DOHH2 (cell line): ENCODE data around the gene ACTN1.

Source experiments
- H3F3A ChIP-seq: fragments of 200-600 bp; sonication (generic), shearing (Covaris generic); 2 replicates; pipeline ENCODE4 v1.6.0; 2016; ENCODE audit warnings: antibody characterized with exemption, mild to moderate bottlenecking; ENCODE audit not compliant: control insufficient read depth, insufficient read depth
- H3K27ac ChIP-seq: fragments of 200-600 bp; sonication (generic); 2 replicates; pipeline ENCODE4 v1.5.1; 2014; ENCODE audit warnings: low read depth, mild to moderate bottlenecking, low read length, moderate library complexity
- H3K27me3 ChIP-seq: fragments of 200-600 bp; sonication (generic); 2 replicates; pipeline ENCODE4 v1.6.1; 2014; ENCODE audit warnings: mild to moderate bottlenecking, low read length, mixed read lengths; ENCODE audit not compliant: control insufficient read depth
- H3K36me3 ChIP-seq: fragments of 200-600 bp; sonication (generic); 2 replicates; pipeline ENCODE4 v1.6.1; 2014; ENCODE audit warnings: mild to moderate bottlenecking, low read length, moderate library complexity, mixed read lengths; ENCODE audit not compliant: control insufficient read depth
- H3K4me1 ChIP-seq: fragments of 200-600 bp; sonication (generic); 2 replicates; pipeline ENCODE4 v1.6.1; 2014; ENCODE audit warnings: mild to moderate bottlenecking, low read length, mixed read lengths; ENCODE audit not compliant: control insufficient read depth
- H3K4me2 ChIP-seq: fragments of 200-600 bp; sonication (generic); 2 replicates; pipeline ENCODE4 v1.6.0; 2014; ENCODE audit warnings: mild to moderate bottlenecking, low read length, moderate library complexity
- H3K4me3 ChIP-seq: fragments of 200-600 bp; sonication (generic); 2 replicates; pipeline ENCODE4 v1.5.1; 2014; ENCODE audit warnings: mild to moderate bottlenecking, low read length, mixed read lengths
- H3K79me2 ChIP-seq: fragments of 200-600 bp; sonication (generic); 2 replicates; pipeline ENCODE4 v1.6.1; 2014; ENCODE audit warnings: mild to moderate bottlenecking, low read length, mixed read lengths; ENCODE audit not compliant: control insufficient read depth
- H3K9me2 ChIP-seq: fragments of 200-600 bp; sonication (generic); replicated peaks from 2 replicates; pipeline ENCODE4 v1.6.1; 2014; ENCODE audit warnings: mild to moderate bottlenecking, low read length, mixed read lengths; ENCODE audit not compliant: control insufficient read depth
- H3K9me3 ChIP-seq: fragments of 200-600 bp; sonication (generic); 2 replicates; pipeline ENCODE4 v1.6.1; 2014; ENCODE audit warnings: antibody characterized with exemption, low read length, mixed read lengths; ENCODE audit not compliant: control insufficient read depth, insufficient read depth
- H4K20me1 ChIP-seq: fragments of 200-600 bp; sonication (generic); 2 replicates; pipeline ENCODE4 v1.6.0; 2014; ENCODE audit warnings: low read depth, mild to moderate bottlenecking, antibody characterized with exemption, low read length, moderate library complexity; ENCODE audit not compliant: control insufficient read depth, insufficient read depth
- EZH2phosphoT487 ChIP-seq: fragments of 200-600 bp; sonication (generic); IDR thresholded peaks from 2 replicates; pipeline ENCODE4 v1.6.1; 2017; ENCODE audit warnings: borderline replicate concordance, mild to moderate bottlenecking, antibody characterized with exemption, low read length, moderate library complexity, mixed read lengths
- TF ChIP-seq, protein P1 (sequence below): fragments of 200-600 bp; sonication (generic); IDR thresholded peaks from one replicate; pipeline ENCODE4 v1.5.1; 2014; ENCODE audit warnings: antibody characterized with exemption, mild to moderate bottlenecking, low read depth, low read length; ENCODE audit not compliant: poor library complexity, severe bottlenecking

Gene ACTN1

DNA sequence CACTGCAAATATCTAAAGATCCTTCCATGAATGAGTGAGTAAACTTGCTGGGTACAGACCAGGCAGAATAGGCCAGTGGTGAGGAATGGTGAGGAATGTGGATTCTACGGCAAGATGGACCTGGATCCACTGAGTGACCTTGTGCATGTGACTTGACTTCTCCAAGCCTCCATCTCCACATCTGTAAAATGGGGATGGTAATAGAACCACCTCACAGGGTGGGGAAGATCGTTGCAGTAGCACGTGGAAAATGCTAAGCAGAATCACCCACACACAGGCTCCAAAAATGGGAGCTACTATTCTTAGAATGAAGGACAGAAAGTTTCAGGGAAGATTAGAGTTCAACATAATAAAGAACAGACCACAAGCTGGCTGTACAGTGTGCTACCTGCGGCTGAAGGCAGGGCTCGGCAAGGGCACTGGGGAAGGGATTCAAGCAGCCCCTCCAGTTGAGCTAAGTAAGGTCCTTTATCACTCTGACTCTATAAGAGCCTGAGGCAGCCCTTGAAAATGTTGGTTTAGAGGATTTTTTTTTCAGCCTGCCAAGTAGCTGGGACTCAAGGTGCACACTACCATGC is 47.5 kb downstream of the ACTN1 start:
- Histone ChIP-seq H3K4me1 (no peaks in the 10 kb centered on the region), H3K9me3 (peaks cover 2% of the 10 kb centered on the region; the same call in 1 of the 2 replicates), H4K20me1 (no peaks in the 10 kb centered on the region), H3K4me3 (no peak overlapping the region), H3K79me2 (no peaks in the 10 kb centered on the region), H3K9me2 (no peaks in the 10 kb centered on the region), H3F3A (no peaks in the 10 kb centered on the region), H3K36me3 (no peaks in the 10 kb centered on the region), H3K27ac (no peak overlapping the region), H3K4me2 (no peak overlapping the region), H3K27me3 (peaks cover 13% of the 10 kb centered on the region)
- TF ChIP-seq, protein P1, sequence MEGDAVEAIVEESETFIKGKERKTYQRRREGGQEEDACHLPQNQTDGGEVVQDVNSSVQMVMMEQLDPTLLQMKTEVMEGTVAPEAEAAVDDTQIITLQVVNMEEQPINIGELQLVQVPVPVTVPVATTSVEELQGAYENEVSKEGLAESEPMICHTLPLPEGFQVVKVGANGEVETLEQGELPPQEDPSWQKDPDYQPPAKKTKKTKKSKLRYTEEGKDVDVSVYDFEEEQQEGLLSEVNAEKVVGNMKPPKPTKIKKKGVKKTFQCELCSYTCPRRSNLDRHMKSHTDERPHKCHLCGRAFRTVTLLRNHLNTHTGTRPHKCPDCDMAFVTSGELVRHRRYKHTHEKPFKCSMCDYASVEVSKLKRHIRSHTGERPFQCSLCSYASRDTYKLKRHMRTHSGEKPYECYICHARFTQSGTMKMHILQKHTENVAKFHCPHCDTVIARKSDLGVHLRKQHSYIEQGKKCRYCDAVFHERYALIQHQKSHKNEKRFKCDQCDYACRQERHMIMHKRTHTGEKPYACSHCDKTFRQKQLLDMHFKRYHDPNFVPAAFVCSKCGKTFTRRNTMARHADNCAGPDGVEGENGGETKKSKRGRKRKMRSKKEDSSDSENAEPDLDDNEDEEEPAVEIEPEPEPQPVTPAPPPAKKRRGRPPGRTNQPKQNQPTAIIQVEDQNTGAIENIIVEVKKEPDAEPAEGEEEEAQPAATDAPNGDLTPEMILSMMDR, result no peak
- TF ChIP-seq EZH2phosphoT487, result no peak

DNA sequence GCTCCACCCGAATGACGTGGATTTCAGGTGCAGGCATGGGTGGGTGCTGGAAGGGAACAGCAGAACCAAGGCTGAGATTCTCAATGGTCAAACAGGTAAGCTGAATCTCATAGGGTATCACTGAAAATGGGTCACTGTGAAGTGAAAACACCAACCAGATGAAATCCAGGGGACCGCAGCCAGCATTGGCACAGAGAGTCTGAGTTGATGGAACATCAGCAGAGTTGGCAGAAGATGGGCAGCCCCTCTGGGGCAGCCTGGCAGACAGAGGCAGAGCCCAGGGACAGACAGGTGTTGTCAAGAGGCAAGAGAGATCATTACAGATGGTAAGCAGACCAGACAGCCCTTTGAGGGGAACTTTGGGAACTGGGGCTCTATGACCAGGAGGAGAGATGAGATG is 48.0 kb downstream of the ACTN1 start:
- no peaks in the 10 kb centered on the region for H3F3A ChIP-seq
- H3K27me3 ChIP-seq, result peaks cover 15% of the 10 kb centered on the region
- no peaks in the 10 kb centered on the region for H3K9me2 ChIP-seq
- no peak overlapping the region for H3K4me2 ChIP-seq
- TF ChIP-seq EZH2phosphoT487, result no peak
- TF ChIP-seq, protein P1, result no peak
- peaks cover 7% of the 10 kb centered on the region; the same call in 1 of the 2 replicates for H3K9me3 ChIP-seq
- no peaks in the 10 kb centered on the region for H4K20me1 ChIP-seq
- H3K79me2 ChIP-seq, result no peaks in the 10 kb centered on the region
- no peaks in the 10 kb centered on the region for H3K36me3 ChIP-seq
- H3K4me3 ChIP-seq, result no peak overlapping the region
- H3K4me1 ChIP-seq, result no peaks in the 10 kb centered on the region
- no peak overlapping the region for H3K27ac ChIP-seq

DNA sequence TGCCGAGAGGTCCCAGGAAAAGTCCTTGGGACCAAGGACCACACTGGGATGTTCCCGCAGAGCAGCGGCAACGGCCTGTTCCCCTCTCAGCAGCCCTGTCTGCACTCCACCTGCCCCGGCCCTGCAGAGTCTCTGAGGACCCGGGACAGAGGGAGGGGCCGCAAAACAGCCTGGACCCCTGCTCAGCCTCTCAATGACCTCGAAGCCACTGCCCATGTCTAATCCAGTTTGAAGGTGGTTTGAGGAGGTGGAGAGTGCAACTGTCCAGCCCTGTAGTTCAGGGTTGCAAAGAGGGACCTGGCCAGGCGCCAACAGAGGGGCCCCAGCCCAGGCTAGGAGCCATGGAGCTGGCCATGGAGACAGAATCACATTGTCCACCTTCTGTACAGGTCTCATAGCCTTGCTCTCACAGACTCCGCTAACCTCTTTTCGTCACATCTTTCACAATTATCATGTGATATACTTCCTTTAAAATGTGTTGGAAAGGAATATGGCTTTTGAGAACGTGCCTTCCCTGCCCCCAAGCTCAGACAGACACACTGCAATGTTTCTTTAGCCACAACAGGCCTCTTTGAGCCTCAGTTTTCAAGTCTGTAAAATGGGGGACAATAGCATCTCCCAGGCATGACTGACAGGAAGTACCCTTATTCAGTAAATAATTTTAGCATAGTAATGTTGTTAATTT is 49.3 kb downstream of the ACTN1 start:
- H3K4me1 ChIP-seq, result no peaks in the 10 kb centered on the region
- H3K9me2 ChIP-seq, result no peaks in the 10 kb centered on the region
- H3K36me3 ChIP-seq, result no peaks in the 10 kb centered on the region
- H3K27ac ChIP-seq, result no peak overlapping the region
- no peaks in the 10 kb centered on the region for H3K79me2 ChIP-seq
- peaks cover 16% of the 10 kb centered on the region; the same call in 1 of the 2 replicates for H3K9me3 ChIP-seq
- TF ChIP-seq, protein P1, result no peak
- TF ChIP-seq EZH2phosphoT487, result no peak
- H3F3A ChIP-seq, result no peaks in the 10 kb centered on the region
- H3K27me3 ChIP-seq, result peaks cover 11% of the 10 kb centered on the region
- no peak overlapping the region for H3K4me2 ChIP-seq
- no peak overlapping the region for H3K4me3 ChIP-seq
- no peaks in the 10 kb centered on the region for H4K20me1 ChIP-seq
